NCI-H345 treated with DMSO at 0.1 percent for 48 hours (cell line): ENCODE data around the gene PXT1.

Experiments used
- DNase-seq: peaks from one replicate; lab custom pipeline; 2025; ENCODE audit not compliant: unreplicated experiment; lab: John Stamatoyannopoulos, UW

The PXT1 gene

GRCh38 chr6:36347621-36348020 is 95.0 kb downstream of the PXT1 start:
- DNase-seq: no peak

GRCh38 chr6:36346486-36347273 is 96.0 kb downstream of the PXT1 start:
- DNase-seq: no peak

DNA sequence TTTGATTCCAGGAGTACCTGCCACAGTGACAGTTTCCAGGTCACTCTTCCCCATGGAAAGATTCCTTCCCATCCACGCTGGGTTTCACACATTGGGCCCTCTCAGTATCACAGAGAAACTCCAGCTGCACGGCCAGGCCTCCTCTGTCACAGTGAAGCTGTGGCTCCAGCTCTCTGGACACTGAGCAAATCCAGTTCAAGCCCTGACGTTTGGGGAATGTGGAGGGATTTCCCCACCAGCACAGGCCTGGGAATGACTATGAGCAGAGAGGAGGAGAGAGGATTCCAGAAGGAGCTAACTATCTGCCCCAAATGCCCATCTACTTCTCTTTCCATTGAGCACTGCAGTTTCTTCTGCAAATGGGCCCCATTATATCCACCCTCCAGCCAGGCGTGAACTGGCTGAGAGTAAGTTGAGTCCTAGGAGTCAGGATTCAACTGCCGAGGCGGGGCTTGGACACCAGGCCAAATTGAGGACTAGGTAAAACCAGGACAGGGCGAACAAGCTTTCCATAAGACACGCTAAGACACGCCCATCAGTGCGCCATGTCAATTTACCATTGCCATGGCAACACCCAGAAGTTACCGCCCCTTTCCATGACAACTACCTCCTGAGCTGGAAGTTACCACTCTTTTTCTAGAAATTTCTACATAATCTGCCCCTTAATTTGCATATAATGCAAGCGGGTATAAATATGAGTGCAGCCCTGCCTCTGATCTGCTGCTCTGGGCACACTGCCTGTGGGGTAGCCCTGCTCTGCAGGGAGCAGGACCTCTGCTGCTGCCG is 96.8 kb downstream of the PXT1 start:
- DNase-seq: no peak

DNA sequence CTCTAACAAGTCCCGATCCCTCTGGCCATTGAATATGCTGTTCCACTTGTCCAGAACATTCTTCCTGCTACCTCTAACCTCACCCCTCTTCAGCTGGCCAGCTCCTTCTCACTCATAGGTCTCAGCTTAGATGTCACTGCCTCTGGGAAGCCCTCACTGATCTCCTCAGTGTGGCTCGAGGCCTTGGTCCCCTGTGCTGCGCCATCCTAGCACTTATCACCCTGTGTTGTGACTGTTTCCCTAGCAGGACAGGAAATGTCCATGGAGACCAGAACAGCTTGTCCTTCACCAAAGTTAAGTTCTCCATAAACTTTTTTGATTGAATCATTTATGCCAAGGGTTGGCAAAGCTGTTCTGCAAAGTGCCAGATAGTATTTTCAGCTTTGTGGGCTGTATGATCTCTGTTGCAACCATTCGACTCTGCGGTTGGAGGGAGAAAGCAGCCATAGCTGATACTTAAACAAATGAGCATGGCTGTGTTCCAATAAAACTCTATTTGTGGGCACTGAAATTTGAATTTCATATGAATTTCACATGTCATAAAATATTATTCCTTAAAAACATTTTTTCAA is 99.5 kb downstream of the PXT1 start:
- no peak for DNase-seq

DNA sequence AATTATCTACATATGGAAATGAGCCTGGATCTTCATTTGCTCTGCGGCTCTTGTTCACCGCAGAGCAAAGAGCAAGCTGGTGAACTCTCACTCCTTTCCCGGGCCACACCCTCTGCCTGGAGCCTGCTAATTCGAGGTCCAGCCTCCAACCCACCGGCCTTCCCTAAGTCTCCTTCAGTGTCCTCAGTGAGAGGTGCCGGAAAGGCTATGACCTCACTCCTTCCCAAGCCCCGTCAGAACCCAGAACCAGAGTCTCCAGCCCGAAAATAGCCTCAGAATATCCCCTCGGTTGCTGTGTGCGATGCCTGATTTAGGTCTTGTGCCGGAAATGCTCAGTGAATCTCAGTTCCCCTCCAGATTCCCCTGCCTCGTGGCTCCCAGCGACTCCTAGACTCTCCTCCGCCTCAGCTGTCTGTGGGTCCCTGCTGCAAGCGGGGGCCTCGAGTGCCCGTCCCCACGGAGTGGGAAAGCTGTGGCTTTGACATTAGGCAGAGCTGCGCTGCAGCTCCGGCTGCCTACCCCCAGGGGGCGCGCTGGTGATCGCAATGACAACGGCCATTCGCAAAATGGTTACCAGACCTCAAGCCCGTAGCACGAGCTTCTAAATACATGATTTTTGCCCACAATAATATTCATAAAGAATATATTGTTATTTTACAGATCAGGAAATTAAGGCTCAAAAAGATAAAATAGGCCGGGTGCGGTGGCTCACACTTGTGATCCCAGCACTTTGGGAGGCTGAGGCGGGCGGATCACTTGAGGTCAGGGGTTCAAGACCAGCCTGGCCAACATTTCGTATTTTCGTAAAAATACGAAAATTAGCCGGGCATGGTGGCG is 101.8 kb downstream of the PXT1 start:
- DNase-seq: no peak
